Brain pericyte (primary cell): ENCODE results near the gene TIAM2.
A peak's percentile ranks its signal among the peaks of the same experiment; 100 is the strongest.
"Not testable (repeated sequence)": the region's sequence is repeated elsewhere in the genome, so short reads cannot be mapped to it uniquely, and the experiment has no call there.

Source experiments
- DNase-seq: peaks from one replicate; pipeline ENCODE4 v3.0.0-alpha.2; 2012; ENCODE audit warnings: low read depth, low spot score

The TIAM2 gene

GRCh38 chr6:155259204-155259603, 264.1 kb downstream of the TIAM2 start:
- no peak for DNase-seq

- no peak for DNase-seq
Measured at GRCh38 chr6:155259897-155260296, 264.8 kb downstream of the TIAM2 start.

GRCh38 chr6:155260686-155261085, 265.6 kb downstream of the TIAM2 start:
- DNase-seq, result no peak

GRCh38 chr6:155261111-155261900, 266.2 kb downstream of the TIAM2 start:
- no peak for DNase-seq

- DNase-seq, result no peak
Measured at GRCh38 chr6:155262655-155263054, 267.5 kb downstream of the TIAM2 start.

- DNase-seq, result no peak
Measured at GRCh38 chr6:155263373-155264063, 268.4 kb downstream of the TIAM2 start, which contains the start of gene CLDN20. TSS of gene CLDN20 (plus strand) at chr6:155264013. CDS start at chr6:155275720, 11,707 bp downstream.

- no peak for DNase-seq
Measured at GRCh38 chr6:155264693-155265320, 269.7 kb downstream of the TIAM2 start.

- DNase-seq, result no peak
Measured at GRCh38 chr6:155265843-155266535, 270.9 kb downstream of the TIAM2 start.

- no peak for DNase-seq
Measured at GRCh38 chr6:155267411-155267810, 272.3 kb downstream of the TIAM2 start.

GRCh38 chr6:155268088-155268867, 273.2 kb downstream of the TIAM2 start:
- not testable (repeated sequence) for DNase-seq

GRCh38 chr6:155269765-155270164, 274.6 kb downstream of the TIAM2 start:
- no peak for DNase-seq

- DNase-seq, result no peak
Measured at GRCh38 chr6:155270561-155271091, 275.5 kb downstream of the TIAM2 start.

GRCh38 chr6:155271145-155271544, 276.0 kb downstream of the TIAM2 start:
- DNase-seq, result no peak

- DNase-seq, result no peak
Measured at GRCh38 chr6:155272353-155273232, 277.5 kb downstream of the TIAM2 start.

GRCh38 chr6:155273431-155273830, 278.3 kb downstream of the TIAM2 start:
- peak; percentile 85 for DNase-seq

- DNase-seq, result no peak
Measured at GRCh38 chr6:155274106-155274505, 279.0 kb downstream of the TIAM2 start.

- DNase-seq, result no peak
Measured at GRCh38 chr6:155274533-155274932, 279.4 kb downstream of the TIAM2 start.

GRCh38 chr6:155275808-155276480, 280.8 kb downstream of the TIAM2 start:
- no peak for DNase-seq

GRCh38 chr6:155276638-155277037, 281.5 kb downstream of the TIAM2 start:
- DNase-seq, result no peak
